Kidney (tissue), 14 donors: Measurements from ENCODE around the gene SPOCK1. TPM values are rescaled to one million over a fixed set of nuclear protein-coding genes. Genes with fewer than 3 reads are reported as not detected.

ENCODE experiments used
- DNase-seq, 5 donors: peaks; one replicate each; pipeline ENCODE4 v3.0.0-alpha.2; 2013 to 2020
- FAIRE-seq: peaks from 2 replicates; lab custom pipeline; 2012; peaks lifted over from hg19 to GRCh38; lab: Jason Lieb, UNC
- H3K27ac ChIP-seq, 2 donors: one replicate each; pipeline ENCODE4 v1.7.0; 2013; ENCODE audit warnings: low read depth in 2 of 2, low read length in 2 of 2, inconsistent platforms in 1 of 2
- H3K27me3 ChIP-seq: one replicate; pipeline ENCODE4 v1.7.1; 2013; ENCODE audit warnings: low read length, inconsistent platforms; ENCODE audit not compliant: control insufficient read depth, insufficient read depth
- H3K36me3 ChIP-seq, 3 donors: one replicate each; pipeline versions ENCODE4 v1.7.0 to v1.7.1; 2013; ENCODE audit warnings: low read length in 3 of 3, control low read depth in 1 of 3, inconsistent platforms in 1 of 3; ENCODE audit not compliant: insufficient read depth in 3 of 3, control insufficient read depth in 2 of 3
- H3K4me1 ChIP-seq, 3 donors: one replicate each; pipeline versions ENCODE4 v1.7.0 to v1.7.1; 2013; ENCODE audit warnings: low read length in 3 of 3, inconsistent platforms in 1 of 3, low read depth in 1 of 3; ENCODE audit not compliant: control insufficient read depth in 2 of 3, insufficient read depth in 2 of 3
- H3K4me3 ChIP-seq, 3 donors: one replicate each; pipeline versions ENCODE4 v1.7.0 to v1.8.1; 2013; ENCODE audit warnings: low read length in 3 of 3, control low read depth in 1 of 3, inconsistent platforms in 1 of 3
- H3K9ac ChIP-seq, 3 donors: one replicate each; pipeline versions ENCODE4 v1.7.0 to v1.7.1; 2013; ENCODE audit warnings: low read length in 3 of 3, control low read depth in 1 of 3, inconsistent platforms in 1 of 3
- H3K9me3 ChIP-seq, 3 donors: one replicate each; pipeline versions ENCODE4 v1.7.0 to v1.7.1; 2013; ENCODE audit warnings: low read length in 3 of 3, control low read depth in 1 of 3, inconsistent platforms in 1 of 3; ENCODE audit not compliant: control insufficient read depth in 2 of 3, insufficient read depth in 1 of 3
- CTCF ChIP-seq: IDR thresholded peaks from 3 replicates; pipeline ENCODE4 v1.5.1; 2012; ENCODE audit warnings: mild to moderate bottlenecking, moderate library complexity, borderline replicate concordance; ENCODE audit not compliant: insufficient read depth; ENCODE audit errors: extremely low read depth
- intact Hi-C: fragments of 100-400 bp; cut with DNase I; formaldehyde crosslinking; loops from one replicate; pipeline ENCODE4 v1.11.1; 2022
- polyA plus RNA-seq: library from polyadenylated mRNA; stranded (reverse); fragments of 350-450 nt; fragmentation: Illumina TruSeq; extraction: RNeasy Lipid Tissue Mini Kit (QIAGEN cat#74804); gene quantifications from one replicate; pipeline ENCODE4 v1.2.3, GENCODE V29; 2014; ENCODE audit warnings: low read depth, low replicate concordance; ENCODE audit not compliant: insufficient read depth
- total RNA-seq: library from RNA; stranded (reverse); fragmentation: NEBNext Ultra II Directional; extraction: Animal tissue kit (Norgen Biotek cat#: 25700); gene quantifications from one replicate; pipeline ENCODE4 v1.2.1, GENCODE V29; 2021
- donor health status: control.
- donor health status: control.
- donor health status: control.
- donor health status: control.
- donor health status: control.
- donor health status: DM: yes; HTN: yes; CAD: no.
- donor health status: Normal renal cell carcinoma (clear cell type).

The SPOCK1 gene
- total and polyA plus RNA-seq, 2 donors from 2014 or later: 15.7 to 32.8 TPM

DNA sequence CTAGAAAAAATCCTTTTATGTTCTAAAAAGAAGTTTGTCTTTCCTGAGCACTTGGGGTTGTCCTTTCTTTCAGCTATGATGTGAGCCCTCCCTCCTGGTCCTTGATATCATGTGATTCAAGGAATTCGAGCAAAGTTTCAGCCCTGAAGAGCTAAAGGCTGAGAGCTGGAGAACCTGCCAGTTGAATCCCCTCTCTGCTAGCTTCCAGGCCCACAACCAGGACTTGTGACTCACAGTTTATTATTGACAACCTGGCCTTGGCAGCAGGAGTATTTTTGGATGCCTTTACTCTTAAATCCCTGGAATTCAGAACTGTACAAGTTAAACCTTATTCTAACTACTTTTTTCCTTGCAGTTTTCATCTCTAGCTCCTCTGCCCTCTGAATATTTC lies 182.8 kb downstream of the SPOCK1 start:
- DNase-seq (no peak), FAIRE-seq (no peak)
- intact Hi-C loops: no loop called here
- H3K4me3 ChIP-seq: no peak overlapping the region
- no peaks in the 10 kb centered on the region for H3K27me3 ChIP-seq
- H3K4me1 ChIP-seq: peaks cover 0 to 3% (median 0%) of the 10 kb centered on the region in 3 donors
- no peaks in the 10 kb centered on the region for H3K9me3 ChIP-seq
- no peaks in the 10 kb centered on the region for H3K36me3 ChIP-seq
- H3K27ac ChIP-seq: no peak overlapping the region
- H3K9ac ChIP-seq: no peak overlapping the region
- no peak for TF ChIP-seq CTCF

GRCh38 chr5:137315534-137316345 lies 183.4 kb downstream of the SPOCK1 start:
- no peak for TF ChIP-seq CTCF
- H3K27me3 ChIP-seq: no peaks in the 10 kb centered on the region
- intact Hi-C loops: no loop called here
- no peak overlapping the region for H3K4me3 ChIP-seq
- no peak for DNase-seq
- no peak overlapping the region for H3K27ac ChIP-seq
- peaks cover 0 to 3% (median 0%) of the 10 kb centered on the region in 3 donors for H3K4me1 ChIP-seq
- H3K9me3 ChIP-seq: no peaks in the 10 kb centered on the region
- no peak overlapping the region for H3K9ac ChIP-seq
- H3K36me3 ChIP-seq: no peaks in the 10 kb centered on the region
- FAIRE-seq: no peak

DNA sequence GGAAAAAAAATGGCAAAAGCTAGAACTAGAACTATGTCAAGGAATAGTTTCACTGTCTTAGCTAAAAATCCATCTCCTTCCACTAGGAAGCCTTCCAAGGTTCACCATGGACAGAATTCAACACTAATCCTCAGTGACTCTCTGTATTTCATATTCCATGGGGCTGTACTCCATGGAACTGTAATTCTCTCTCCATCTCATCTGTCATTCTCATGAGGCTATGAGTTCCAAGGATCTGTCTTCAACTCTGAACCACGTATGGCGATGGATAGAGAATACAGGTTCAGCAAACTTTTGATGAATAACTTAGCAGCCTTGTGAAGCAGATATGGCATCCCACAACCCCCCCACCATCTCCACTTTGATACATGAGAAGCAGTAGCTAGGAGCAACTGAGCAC lies 184.0 kb downstream of the SPOCK1 start:
- Histone ChIP-seq H3K9ac (no peak overlapping the region), H3K9me3 (no peaks in the 10 kb centered on the region), H3K36me3 (no peaks in the 10 kb centered on the region), H3K4me1 (peaks cover 0 to 3% (median 0%) of the 10 kb centered on the region in 3 donors), H3K27ac (no peak overlapping the region), H3K27me3 (no peaks in the 10 kb centered on the region), H3K4me3 (no peak overlapping the region)
- intact Hi-C loops: no loop called here
- no peak for FAIRE-seq
- DNase-seq: no peak
- no peak for TF ChIP-seq CTCF
